Keratinocyte (primary cell): ENCODE results near the gene ARHGAP10.

Experiments used
- EZH2 ChIP-seq: IDR thresholded peaks from one replicate; pipeline ENCODE4 v1.6.1; 2012; ENCODE audit warnings: inconsistent platforms, mild to moderate bottlenecking, low read length, moderate library complexity
- TF ChIP-seq, protein P1 (sequence below), 3 experiments: IDR thresholded peaks in 1 of 3; conservative IDR thresholded peaks in 1 of 3; optimal IDR thresholded peaks in 1 of 3; 2 replicates in 2 of 3; 3 replicates in 1 of 3; pipeline versions ENCODE3 to v1.5.1; 2011; ENCODE audit warnings: low read length in 3 of 3, mild to moderate bottlenecking in 3 of 3, moderate library complexity in 2 of 3, control low read depth in 1 of 3, inconsistent platforms in 1 of 3; ENCODE audit not compliant: insufficient read depth in 2 of 3; ENCODE audit errors: extremely low read depth in 1 of 3

DNA sequence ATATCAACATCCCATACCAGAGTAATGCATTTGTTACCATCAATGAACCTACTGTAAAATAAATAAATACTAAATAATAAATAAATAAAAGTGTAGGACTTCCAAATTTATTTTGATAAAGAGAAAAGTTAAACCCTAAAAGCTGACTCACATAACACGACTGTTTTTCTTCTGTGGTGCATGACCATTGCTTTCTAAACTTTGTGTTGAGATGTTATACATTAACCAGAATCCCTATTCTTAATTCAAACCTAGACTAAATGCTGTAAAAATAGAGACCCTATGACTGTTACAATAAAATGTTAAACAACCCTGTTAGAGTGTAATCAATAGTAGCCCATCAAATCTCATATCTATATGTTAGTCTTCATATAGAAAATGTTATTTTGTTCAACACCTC is 27.0 kb upstream of the ARHGAP10 start:
- TF ChIP-seq, protein P1, sequence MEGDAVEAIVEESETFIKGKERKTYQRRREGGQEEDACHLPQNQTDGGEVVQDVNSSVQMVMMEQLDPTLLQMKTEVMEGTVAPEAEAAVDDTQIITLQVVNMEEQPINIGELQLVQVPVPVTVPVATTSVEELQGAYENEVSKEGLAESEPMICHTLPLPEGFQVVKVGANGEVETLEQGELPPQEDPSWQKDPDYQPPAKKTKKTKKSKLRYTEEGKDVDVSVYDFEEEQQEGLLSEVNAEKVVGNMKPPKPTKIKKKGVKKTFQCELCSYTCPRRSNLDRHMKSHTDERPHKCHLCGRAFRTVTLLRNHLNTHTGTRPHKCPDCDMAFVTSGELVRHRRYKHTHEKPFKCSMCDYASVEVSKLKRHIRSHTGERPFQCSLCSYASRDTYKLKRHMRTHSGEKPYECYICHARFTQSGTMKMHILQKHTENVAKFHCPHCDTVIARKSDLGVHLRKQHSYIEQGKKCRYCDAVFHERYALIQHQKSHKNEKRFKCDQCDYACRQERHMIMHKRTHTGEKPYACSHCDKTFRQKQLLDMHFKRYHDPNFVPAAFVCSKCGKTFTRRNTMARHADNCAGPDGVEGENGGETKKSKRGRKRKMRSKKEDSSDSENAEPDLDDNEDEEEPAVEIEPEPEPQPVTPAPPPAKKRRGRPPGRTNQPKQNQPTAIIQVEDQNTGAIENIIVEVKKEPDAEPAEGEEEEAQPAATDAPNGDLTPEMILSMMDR (optimal IDR thresholded peaks at IDR 0.05 in 1 of 3, IDR thresholded peaks at IDR 0.05 in 1 of 3, conservative IDR thresholded peaks at IDR 0.05 in 1 of 3; ENCODE audit: extremely low read depth in 1 of 3, insufficient read depth in 2 of 3, low read length in 3 of 3): no peak
- no peak for TF ChIP-seq EZH2
